ENCODE results near the gene VGLL4.

Gene VGLL4

DNA sequence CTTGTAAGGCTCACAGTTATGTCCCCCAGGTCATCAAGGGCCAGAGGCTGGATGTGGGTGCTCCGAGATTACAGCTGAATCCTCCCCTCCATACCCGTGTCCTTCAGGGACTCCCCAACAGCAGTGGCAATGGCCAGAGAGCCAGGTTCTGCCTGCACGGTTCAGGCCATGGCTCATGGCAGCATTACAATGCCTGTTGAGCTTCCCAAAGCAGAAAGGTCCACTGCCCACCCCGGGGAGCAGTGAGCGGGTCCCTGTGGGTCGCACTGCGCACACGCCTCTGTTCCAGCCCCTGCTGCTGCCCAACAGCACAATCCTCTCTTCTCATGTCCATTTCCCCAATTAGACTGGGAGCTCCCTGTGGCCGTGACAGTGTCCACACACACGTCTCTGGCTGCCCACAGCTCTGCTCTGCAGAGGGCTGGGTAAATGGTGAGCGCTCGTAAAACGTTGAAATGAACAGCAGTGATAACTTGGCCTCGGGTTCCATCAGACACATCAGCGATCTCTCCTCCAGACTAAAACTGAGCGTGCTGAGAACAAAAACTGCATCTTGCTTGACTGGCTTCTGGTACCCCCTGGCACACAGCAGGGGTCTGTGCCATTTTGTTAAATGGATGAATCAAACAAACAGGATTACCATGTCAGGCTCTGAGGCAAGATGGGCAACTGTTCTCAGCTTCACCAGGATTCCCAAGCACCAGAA is 80.4 kb downstream of the VGLL4 start:
- no peak for DNase-seq

DNA sequence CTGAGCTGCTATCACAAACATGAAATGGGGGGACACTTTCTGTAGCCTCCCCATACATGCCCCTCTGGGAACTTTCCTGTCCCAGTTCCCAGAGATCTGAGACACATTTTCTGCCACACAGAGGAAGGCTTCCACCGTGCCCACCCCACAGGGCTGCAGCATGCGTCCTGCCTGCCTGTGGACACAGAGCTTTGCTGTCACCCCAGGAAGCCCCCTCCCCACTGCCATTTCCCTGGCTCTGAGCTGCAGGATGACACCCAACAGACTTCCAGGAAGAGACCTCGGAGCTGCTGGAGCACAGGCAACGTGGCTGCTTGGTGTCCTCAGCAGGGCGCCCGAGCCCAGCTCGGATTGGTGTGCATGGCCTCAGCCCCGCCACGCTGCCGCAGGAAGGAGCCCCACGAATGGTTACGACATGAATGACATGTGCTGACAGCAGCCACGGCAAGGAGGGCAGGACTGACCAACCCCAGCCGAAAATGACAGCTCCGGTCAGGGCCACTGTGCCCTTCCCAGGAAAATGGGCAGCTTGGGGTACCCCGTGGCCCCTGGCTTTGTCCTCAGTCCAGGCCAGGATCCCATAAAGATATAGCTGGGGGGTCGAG is 81.3 kb downstream of the VGLL4 start:
- no peak for DNase-seq

DNA sequence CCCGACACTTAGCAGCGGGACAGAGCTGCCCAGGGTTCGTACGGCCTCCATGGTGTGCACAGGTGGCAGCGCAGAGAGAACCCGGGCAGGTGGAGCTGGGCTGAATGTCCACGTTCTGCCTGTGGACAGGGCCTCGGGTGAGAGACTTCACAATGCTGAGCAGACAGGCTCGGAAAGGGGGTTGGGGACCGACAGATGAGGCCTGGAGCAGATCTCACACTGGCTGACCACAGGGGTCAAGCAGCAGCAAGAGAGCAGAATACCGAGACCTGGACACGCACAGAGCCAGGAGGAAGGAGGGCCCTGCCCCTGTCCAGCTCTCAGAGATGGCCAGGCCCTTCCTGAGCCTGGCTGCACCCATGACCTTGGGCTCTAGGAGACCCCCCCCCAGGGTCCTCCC is 83.0 kb downstream of the VGLL4 start:
- no peak for DNase-seq

DNA sequence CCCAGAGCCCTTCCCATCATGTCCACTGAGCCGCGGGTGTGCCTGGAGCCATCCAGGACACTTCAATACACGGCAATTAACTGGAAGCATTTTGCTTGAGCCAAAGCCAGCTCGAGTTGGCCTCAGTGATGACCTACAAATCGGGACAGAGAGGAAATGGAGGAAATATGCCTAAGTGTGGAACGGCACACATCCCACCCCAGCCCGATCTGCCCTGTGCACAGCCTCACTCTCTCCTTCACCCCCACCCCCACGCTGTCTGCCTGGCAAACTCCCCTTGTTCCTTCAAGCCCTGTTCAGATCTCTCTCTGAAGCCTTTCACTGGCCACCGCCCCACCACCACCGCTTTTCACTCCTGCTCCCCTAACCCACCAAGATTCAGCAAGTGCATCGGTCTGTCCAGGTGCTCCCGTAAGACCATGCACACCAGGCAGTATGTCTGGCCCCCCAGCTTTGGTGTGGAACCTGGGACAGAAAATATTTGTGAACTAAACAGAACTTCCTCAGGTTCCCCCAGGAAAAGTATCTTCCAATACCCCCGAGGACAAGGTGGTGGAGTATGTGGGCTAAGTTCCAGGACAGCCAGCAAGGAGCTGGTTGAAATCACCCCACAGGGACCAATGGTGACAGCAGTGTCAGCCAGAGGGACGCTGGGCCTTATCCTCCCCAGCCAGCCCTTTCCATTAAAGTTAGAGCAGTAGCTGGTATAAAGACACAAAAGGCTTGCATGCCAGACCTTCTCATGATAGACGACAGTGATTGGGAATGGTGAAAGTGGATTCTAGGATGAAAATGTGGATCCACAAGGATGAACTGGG is 83.7 kb downstream of the VGLL4 start:
- no peak for DNase-seq

- no peak for DNase-seq
Measured at GRCh38 chr3:11558918-11559815, 84.5 kb downstream of the VGLL4 start.

DNA sequence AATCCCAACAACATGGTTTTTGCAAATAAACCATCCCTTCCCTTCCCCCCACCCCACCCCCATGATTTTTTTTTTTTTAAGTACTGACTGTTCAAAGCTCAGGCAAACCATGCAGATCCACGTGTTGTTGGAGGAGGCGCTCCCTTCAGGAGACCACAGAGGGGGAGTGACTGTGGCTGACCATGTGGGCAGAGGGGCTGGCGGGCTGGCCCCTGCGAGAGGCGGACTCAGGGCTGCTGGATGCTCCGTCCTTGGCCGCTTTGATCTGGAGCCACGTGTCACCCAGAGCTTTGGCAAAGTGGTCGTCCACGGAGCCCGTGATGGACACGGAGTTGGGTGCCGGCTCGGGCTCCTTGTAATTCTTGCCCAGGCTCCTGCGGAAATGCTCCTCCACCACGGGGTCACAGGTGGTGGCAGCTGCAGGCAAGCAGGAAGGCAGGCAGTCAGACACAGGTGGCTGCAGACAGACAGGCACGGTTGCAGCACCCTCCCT is 85.3 kb downstream of the VGLL4 start:
- no peak for DNase-seq

- no peak for DNase-seq
Measured at GRCh38 chr3:11558002-11558401, 85.7 kb downstream of the VGLL4 start.

DNA sequence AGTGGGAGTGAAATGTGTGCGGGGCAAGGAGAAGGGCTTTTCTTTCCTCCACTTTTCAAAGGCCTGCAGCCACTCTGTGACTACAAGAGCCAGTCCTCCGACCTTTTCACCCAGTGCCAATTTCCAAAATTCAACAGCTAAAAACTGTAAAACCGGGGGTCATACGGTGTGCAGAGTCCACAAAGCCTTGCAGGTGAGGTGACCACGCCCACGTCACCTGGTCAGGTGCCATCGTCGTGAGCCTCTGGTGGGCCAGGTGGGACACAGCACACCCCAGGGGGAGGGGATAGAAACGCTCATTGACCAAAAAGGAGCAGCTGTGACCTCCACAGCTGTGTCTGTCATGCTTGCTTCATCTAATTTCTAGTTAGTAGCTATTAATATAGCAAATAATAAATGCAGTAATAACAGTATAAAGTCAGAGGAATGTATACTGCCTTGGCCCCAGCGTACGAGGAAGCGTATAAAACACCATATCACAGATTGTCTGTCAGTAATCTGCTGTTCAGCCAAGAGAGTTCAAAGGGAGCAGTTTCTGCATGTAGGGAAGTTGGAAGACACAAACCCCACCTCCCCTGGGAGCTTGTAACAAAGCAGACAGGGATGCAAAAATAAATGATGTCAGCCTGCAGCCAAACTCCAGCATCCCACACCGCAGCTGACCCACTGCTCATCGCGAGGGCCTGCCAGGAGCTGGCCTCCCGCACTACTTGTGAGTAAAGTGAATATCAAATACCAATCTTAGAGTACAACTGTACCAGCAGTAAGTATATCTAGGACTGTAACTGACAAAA is 86.7 kb downstream of the VGLL4 start:
- DNase-seq, result no peak

GRCh38 chr3:11555881-11556633 is 87.7 kb downstream of the VGLL4 start:
- no peak for DNase-seq

GRCh38 chr3:11555211-11555782 is 88.4 kb downstream of the VGLL4 start:
- DNase-seq, result no peak

DNA sequence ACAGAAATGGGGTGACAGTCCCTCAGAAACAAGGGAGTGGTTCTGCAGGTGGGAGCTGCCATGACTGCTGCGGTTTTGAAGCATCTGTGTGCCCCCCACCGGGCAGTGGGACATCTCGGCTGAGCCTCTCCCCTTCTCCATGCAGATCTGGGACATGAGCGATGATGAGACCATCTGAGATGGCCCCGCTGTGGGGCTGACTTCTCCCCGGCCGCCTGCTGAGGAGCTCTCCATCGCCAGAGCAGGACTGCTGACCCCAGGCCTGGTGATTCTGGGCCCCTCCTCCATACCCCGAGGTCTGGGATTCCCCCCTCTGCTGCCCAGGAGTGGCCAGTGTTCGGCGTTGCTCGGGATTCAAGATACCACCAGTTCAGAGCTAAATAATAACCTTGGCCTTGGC is 89.0 kb downstream of the VGLL4 start:
- no peak for DNase-seq

DNA sequence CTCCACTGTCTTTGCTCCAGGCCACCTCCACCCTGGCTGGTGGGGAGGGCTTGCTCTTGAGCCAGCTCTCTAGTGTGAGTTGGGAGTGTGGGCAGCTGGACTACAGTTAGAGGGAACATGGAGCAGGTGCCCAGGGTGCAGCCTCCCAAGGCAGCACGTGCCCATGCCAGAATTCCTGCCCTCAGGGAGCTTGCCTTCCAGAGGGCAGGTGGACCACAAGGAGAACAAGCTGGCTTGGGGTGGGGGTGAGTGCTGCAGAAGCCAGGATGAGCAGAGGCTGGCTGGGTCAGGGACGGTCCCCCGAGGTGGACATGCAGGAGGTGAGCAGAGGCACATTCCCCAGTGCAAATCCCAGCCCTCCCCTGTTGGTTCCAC is 89.5 kb downstream of the VGLL4 start:
- no peak for DNase-seq

- no peak for DNase-seq
Measured at GRCh38 chr3:11553436-11554235, 90.1 kb downstream of the VGLL4 start.

- DNase-seq, result no peak
Measured at GRCh38 chr3:11552289-11553264, 91.1 kb downstream of the VGLL4 start.

GRCh38 chr3:11551036-11551435 is 92.7 kb downstream of the VGLL4 start:
- no peak for DNase-seq

DNA sequence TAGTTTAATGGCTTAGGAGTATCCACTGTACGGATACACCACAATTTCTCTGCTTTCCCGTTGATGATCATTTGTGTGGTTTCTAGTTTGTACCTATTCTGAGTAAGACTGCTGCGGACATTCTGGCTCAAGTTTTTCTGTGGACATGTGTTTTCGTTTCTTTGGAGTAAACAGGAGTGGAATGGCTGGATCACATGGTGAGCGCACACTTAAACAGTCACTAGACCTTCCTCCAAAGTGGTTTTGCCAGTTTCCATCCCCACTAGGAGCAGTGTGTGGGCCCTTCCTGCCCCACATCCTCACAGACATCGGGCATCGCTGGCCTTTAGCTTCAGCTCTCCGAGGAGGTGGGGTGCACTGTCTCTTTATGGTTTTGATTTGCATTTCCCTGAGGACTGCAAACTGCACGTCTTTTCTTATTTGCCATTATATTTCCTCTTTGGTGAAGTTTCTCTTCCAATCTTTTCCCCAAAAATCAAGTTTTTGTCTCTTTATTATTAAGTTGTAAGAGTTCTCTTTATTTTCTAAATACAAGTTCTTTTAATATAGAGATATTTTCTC is 94.1 kb downstream of the VGLL4 start:
- DNase-seq, result no peak

- peak; percentile 75 for DNase-seq
Measured at GRCh38 chr3:11548721-11549131, 95.0 kb downstream of the VGLL4 start.

DNA sequence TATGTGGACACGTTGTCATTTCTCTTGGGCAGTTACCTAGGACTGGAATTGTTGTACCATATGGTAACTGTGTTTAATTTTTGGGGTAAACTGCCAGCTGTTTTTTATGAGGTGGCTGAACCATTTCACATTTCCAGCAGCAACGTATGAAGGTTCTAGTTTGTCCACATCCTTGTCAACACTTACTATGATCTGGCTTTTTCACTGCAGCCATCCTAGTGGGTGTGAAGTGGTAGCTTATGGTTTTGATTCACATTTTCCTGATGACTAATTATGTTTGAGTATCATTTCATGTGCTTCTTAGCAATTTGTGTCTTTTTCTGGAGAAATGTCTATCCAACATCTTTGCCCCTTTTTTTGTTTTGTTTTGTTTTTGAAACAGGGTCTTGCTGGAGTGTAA is 96.2 kb downstream of the VGLL4 start:
- DNase-seq, result no peak
